A549 (cell line): ENCODE measurements around the gene TUBB3. TPM values are rescaled to one million over a fixed set of nuclear protein-coding genes. Genes with fewer than 3 reads are reported as not detected.

Experiments used
- ATAC-seq, 2 experiments: fragments of 200-7000 bp in 1 of 2; fragments of >200 bp in 1 of 2; cut with Nextera tagmentation in 1 of 2; cut with Tn5 transposase in 1 of 2; 3 replicates each; pipeline versions ENCODE4 v1.8.0 to v1.9.1; 2018 to 2020; ENCODE audit warnings: mild to moderate bottlenecking in 1 of 2, moderate library complexity in 1 of 2
- CTCF ChIA-PET: fragments of 300-600 bp; sonication (Branson Sonifier 250); formaldehyde crosslinking; extraction: SDS; loops from one replicate; lab custom pipeline; 2021; ENCODE audit warnings: antibody characterized with exemption, inconsistent platforms; lab: Yijun Ruan, JAX
- POLR2A ChIA-PET: fragments of 350-600 bp; formaldehyde crosslinking; extraction: SDS; loops from one replicate; lab custom pipeline; 2021; ENCODE audit warnings: antibody characterized with exemption, inconsistent platforms; lab: Yijun Ruan, JAX
- DNase-seq, 2 experiments: peaks; one replicate each; pipeline versions ENCODE4 v3.0.0 to v3.0.0-alpha.2; 2011 to 2016; ENCODE audit warnings: low read depth in 1 of 2, low spot score in 1 of 2
- FAIRE-seq: peaks from 2 replicates; lab custom pipeline; 2011; peaks lifted over from hg19 to GRCh38; lab: Jason Lieb, UNC
- H3K27ac ChIP-seq, 2 experiments: fragments of >200 bp; sonication (Bioruptor Twin); formaldehyde crosslinking; 3 replicates each; pipeline ENCODE4 v1.5.1; 2016 to 2017
- H3K4me1 ChIP-seq: fragments of >200 bp; sonication (Bioruptor Twin); formaldehyde crosslinking; 3 replicates; pipeline ENCODE4 v1.6.1; 2016
- H3K4me2 ChIP-seq: fragments of >200 bp; sonication (Bioruptor Twin); formaldehyde crosslinking; 3 replicates; pipeline ENCODE4 v1.6.1; 2016
- H3K4me3 ChIP-seq: fragments of >200 bp; sonication (Bioruptor Twin); formaldehyde crosslinking; 3 replicates; pipeline ENCODE4 v1.5.1; 2016
- H3K9me3 ChIP-seq: fragments of >200 bp; sonication (Bioruptor Twin); formaldehyde crosslinking; 3 replicates; pipeline ENCODE4 v1.6.1; 2016
- BHLHE40 ChIP-seq: IDR thresholded peaks from 2 replicates; pipeline ENCODE4 v1.6.1; 2012; ENCODE audit warnings: low read depth, low read length, inconsistent platforms
- CBX2 ChIP-seq: fragments of 200-600 bp; sonication (generic); IDR thresholded peaks from 2 replicates; pipeline ENCODE4 v1.6.1; 2016; ENCODE audit warnings: low read depth, mild to moderate bottlenecking, borderline replicate concordance
- EHF ChIP-seq: fragments of 250-450 bp; sonication (Bioruptor Pico); IDR thresholded peaks from 2 replicates; pipeline ENCODE4 v1.5.0; 2020; ENCODE audit warnings: mild to moderate bottlenecking
- ELK1 ChIP-seq: fragments of 150-350 bp; IDR thresholded peaks from 2 replicates; pipeline ENCODE4 v1.6.1; 2014; ENCODE audit warnings: low read depth, mild to moderate bottlenecking, low read length
- FOXS1 ChIP-seq: fragments of 250-450 bp; sonication (Bioruptor Pico); IDR thresholded peaks from 2 replicates; pipeline ENCODE4 v1.5.0; 2020; ENCODE audit warnings: mild to moderate bottlenecking, moderate library complexity
- GATA3 ChIP-seq: IDR thresholded peaks from 2 replicates; pipeline ENCODE4 v1.6.1; 2012; ENCODE audit warnings: borderline replicate concordance
- HOXA7 ChIP-seq: fragments of 250-450 bp; sonication (Bioruptor Pico); IDR thresholded peaks from 2 replicates; pipeline ENCODE4 v1.5.0; 2020; ENCODE audit warnings: mild to moderate bottlenecking, moderate library complexity
- HOXB13 ChIP-seq: fragments of 250-450 bp; sonication (Bioruptor Pico); IDR thresholded peaks from 2 replicates; pipeline ENCODE4 v1.5.0; 2020; ENCODE audit warnings: low read depth, mild to moderate bottlenecking, moderate library complexity
- HOXB5 ChIP-seq: fragments of 250-450 bp; sonication (Bioruptor Pico); IDR thresholded peaks from 2 replicates; pipeline ENCODE4 v1.5.0; 2020; ENCODE audit warnings: mild to moderate bottlenecking, moderate library complexity
- JUN ChIP-seq, 2 experiments: fragments of >200 bp; sonication (Bioruptor Twin); formaldehyde crosslinking; IDR thresholded peaks; 2 replicates in 1 of 2; 3 replicates in 1 of 2; pipeline ENCODE4 v1.6.1; 2016 to 2017
- JUNB ChIP-seq: fragments of >200 bp; sonication (Bioruptor Twin); formaldehyde crosslinking; IDR thresholded peaks from 2 replicates; pipeline ENCODE4 v1.6.1; 2016
- KDM5A ChIP-seq: fragments of 200-600 bp; sonication (generic); IDR thresholded peaks from 2 replicates; pipeline ENCODE4 v1.6.1; 2016; ENCODE audit warnings: antibody characterized with exemption, mild to moderate bottlenecking
- MAX ChIP-seq: IDR thresholded peaks from 2 replicates; pipeline ENCODE4 v1.6.1; 2012
- NPAS2 ChIP-seq: fragments of 250-450 bp; sonication (Bioruptor Pico); IDR thresholded peaks from 2 replicates; pipeline ENCODE4 v1.8.0; 2022; ENCODE audit warnings: mild to moderate bottlenecking, moderate library complexity, borderline replicate concordance
- NR3C1 ChIP-seq: fragments of >200 bp; sonication (Bioruptor Twin); formaldehyde crosslinking; IDR thresholded peaks from 3 replicates; pipeline ENCODE4 v1.6.1; 2017
- PHF8 ChIP-seq: fragments of 200-600 bp; sonication (generic); IDR thresholded peaks from 2 replicates; pipeline ENCODE4 v1.6.1; 2016; ENCODE audit warnings: low read depth, mild to moderate bottlenecking, antibody characterized with exemption, moderate library complexity, borderline replicate concordance
- POLR2A ChIP-seq: IDR thresholded peaks from 2 replicates; pipeline ENCODE4 v1.6.1; 2012; ENCODE audit warnings: mild to moderate bottlenecking, low read length
- RCOR1 ChIP-seq: fragments of 150-350 bp; IDR thresholded peaks from 2 replicates; pipeline ENCODE4 v1.6.1; 2014; ENCODE audit warnings: antibody characterized with exemption, low read length, low read depth
- REST ChIP-seq: fragments of 200-600 bp; sonication (generic); IDR thresholded peaks from 2 replicates; pipeline ENCODE4 v1.6.1; 2016; ENCODE audit warnings: antibody characterized with exemption, mild to moderate bottlenecking, moderate library complexity
- SMC3 ChIP-seq: fragments of >200 bp; sonication (Bioruptor Twin); formaldehyde crosslinking; IDR thresholded peaks from 3 replicates; pipeline ENCODE4 v1.6.1; 2018; ENCODE audit warnings: inconsistent platforms
- SREBF2 ChIP-seq: fragments of 450-650 bp; IDR thresholded peaks from 2 replicates; pipeline ENCODE4 v1.6.1; 2014; ENCODE audit warnings: mild to moderate bottlenecking, moderate library complexity
- ZNF302 ChIP-seq: fragments of 250-450 bp; sonication (Bioruptor Pico); IDR thresholded peaks from 2 replicates; pipeline ENCODE4 v1.9.0; 2021; ENCODE audit warnings: inconsistent platforms, mild to moderate bottlenecking, moderate library complexity
- WGBS: methylation state at CpG from one replicate; pipeline ENCODE4 v1.1.6; 2017; ENCODE audit errors: missing lambda C conversion rate; 5-methylcytosine and 5-hydroxymethylcytosine counted together
- polyA plus RNA-seq, 4 experiments: library from polyadenylated mRNA; depleted of rRNA in 3 of 4; stranded (reverse); fragments of >200 nt; fragmentation: RNase III in 1 of 4; extraction: RNeasy Plus Mini Kit Qiagen cat#74134 plus additional on column Dnase treatment in 1 of 4; gene quantifications; 2 replicates in 3 of 4; 3 replicates in 1 of 4; pipeline ENCODE4 v1.2.3, GENCODE V29; 2011 to 2017

The TUBB3 gene
- polyA plus RNA-seq, 2 of the 4 experiments (the other 2 are of a cell fraction) = 48.9 to 163 TPM

- no peak for TF ChIP-seq REST
- no peak for TF ChIP-seq CBX2
- no peak for TF ChIP-seq NR3C1
- no peak for TF ChIP-seq NPAS2 (CRISPR knock-in tag)
- no peak for TF ChIP-seq SMC3
- TF ChIP-seq RCOR1 = no peak
- no peak for TF ChIP-seq POLR2A
- peak; percentile 34 for TF ChIP-seq PHF8
- no peak for TF ChIP-seq HOXB5
- no peak for TF ChIP-seq KDM5A
- no peak for TF ChIP-seq BHLHE40
- no peak for TF ChIP-seq ELK1
Observed at GRCh38 chr16:89923640-89924296, 626 bp downstream of the TUBB3 start (continued).

- H3K4me1 ChIP-seq = peaks cover 40% of the 10 kb centered on the region
- ATAC-seq = no peak
- peak overlapping the region; percentile 83 for H3K4me3 ChIP-seq
- no peaks in the 10 kb centered on the region for H3K9me3 ChIP-seq
- TF ChIP-seq MAX = peak; percentile 62; the same call in 1 of the 2 replicates
- TF ChIP-seq ZNF302 (CRISPR knock-in tag) = no peak
- TF ChIP-seq REST = peak; percentile 78
- TF ChIP-seq NPAS2 (CRISPR knock-in tag) = no peak
- no peak for TF ChIP-seq HOXB13 (CRISPR knock-in tag)
- no peak for TF ChIP-seq NR3C1
- no peak for TF ChIP-seq GATA3
- no peak for TF ChIP-seq JUNB
- no peak for TF ChIP-seq JUN (IDR thresholded peaks at IDR 0.05)
- TF ChIP-seq EHF (CRISPR knock-in tag) = no peak
- no peak for TF ChIP-seq FOXS1
- no peak for TF ChIP-seq HOXA7 (CRISPR knock-in tag)
- no peak for TF ChIP-seq SREBF2
- ChIA-PET CTCF (interaction anchor here (0.6 to 11.8 kb wide), 8 partner anchors 9 to 226 kb away, joined by 3 to 109 read pairs (median 4); partner anchors contain the start of gene DEF8), POLR2A (interaction anchor here (0.5 to 3.1 kb wide), 4 partner anchors 36 to 97 kb away, joined by 3 to 17 read pairs (median 8); partner anchors contain the start of gene TCF25)
- peak overlapping the region; percentile 98 to 99; a peak in 4 of 6 replicates for H3K27ac ChIP-seq
- peak in 1 of 2 experiments; percentile 58 for DNase-seq
- peak overlapping the region; percentile 96 for H3K4me2 ChIP-seq
- FAIRE-seq = no peak
- 24% methylated on average over 6 of the region's 14 CpGs for WGBS
Observed at GRCh38 chr16:89924297-89924924, 1.3 kb downstream of the TUBB3 start.
